GM18868 (cell line): ENCODE results near the gene CALML3.

Experiments
- ATAC-seq: cut with Tn5 transposase; IDR thresholded peaks from one replicate; pipeline ENCODE4 v1.9.1; 2021; ENCODE audit warnings: mild to moderate bottlenecking, moderate library complexity; ENCODE audit not compliant: unreplicated experiment

CALML3 gene

GRCh38 chr10:5490698-5491464, 33.9 kb upstream of the CALML3 start:
- no peak for ATAC-seq

GRCh38 chr10:5491477-5491876, 33.3 kb upstream of the CALML3 start:
- no peak for ATAC-seq

- ATAC-seq: no peak
These were observed 32.4 kb upstream of the CALML3 start for GRCh38 chr10:5492322-5492855.

- no peak for ATAC-seq
These were observed 31.7 kb upstream of the CALML3 start for GRCh38 chr10:5492929-5493576.

- ATAC-seq: no peak
These were observed 31.1 kb upstream of the CALML3 start for GRCh38 chr10:5493691-5494090.

- ATAC-seq: no peak
These were observed 30.1 kb upstream of the CALML3 start for GRCh38 chr10:5494611-5495010.

GRCh38 chr10:5496261-5497250, 28.2 kb upstream of the CALML3 start:
- ATAC-seq: no peak

- ATAC-seq: no peak
These were observed 27.5 kb upstream of the CALML3 start for GRCh38 chr10:5497289-5497688.

- no peak for ATAC-seq
These were observed 26.6 kb upstream of the CALML3 start for GRCh38 chr10:5497948-5498730.

GRCh38 chr10:5498791-5499492, 25.8 kb upstream of the CALML3 start:
- ATAC-seq: no peak

- ATAC-seq: no peak
These were observed 25.1 kb upstream of the CALML3 start, which contains the start of gene CALML5 for GRCh38 chr10:5499493-5500140. Gene CALML5, minus strand, starts transcription at chr10:5499570. Its CDS starts 132 bp downstream, at chr10:5499438.

- ATAC-seq: no peak
These were observed 24.5 kb upstream of the CALML3 start for GRCh38 chr10:5500162-5500670.

- no peak for ATAC-seq
These were observed 23.9 kb upstream of the CALML3 start for GRCh38 chr10:5500910-5501309.

GRCh38 chr10:5502061-5502521, 22.7 kb upstream of the CALML3 start:
- no peak for ATAC-seq

- ATAC-seq: no peak
These were observed 21.9 kb upstream of the CALML3 start for GRCh38 chr10:5502571-5503476.

GRCh38 chr10:5503477-5503835, 21.3 kb upstream of the CALML3 start:
- no peak for ATAC-seq

- no peak for ATAC-seq
These were observed 20.4 kb upstream of the CALML3 start for GRCh38 chr10:5504146-5505072.
